Measurements from ENCODE around the gene KLC1. TPM values are rescaled to one million over a fixed set of nuclear protein-coding genes. Genes with fewer than 3 reads are reported as not detected.

Gene KLC1
- total and polyA plus RNA-seq, 2 of the 13 experiments (the other 11 are each of a cell fraction or from before 2014, with no cell fraction given), result 53.2 to 63.5 TPM

- FAIRE-seq (no peak), ATAC-seq (peak; percentile 5; the same call in 2 of the 3 replicates), DNase-seq (ENCODE audit: low spot score) (no peak)
- H3K27me3 ChIP-seq (ENCODE audit: control insufficient read depth in 1 of 2, insufficient read depth in 2 of 2, low read length in 2 of 2), result no peaks in the 10 kb centered on the region; a peak in 1 of 5 replicates
- WGBS (ENCODE audit: low lambda C conversion rate), result 99% methylated on average over 15 of the region's 41 CpGs
- H3K4me2 ChIP-seq (ENCODE audit: low read depth, low read length), result no peak overlapping the region
- in situ Hi-C loops (cut with HindIII; ENCODE audit: extremely low pct_ligation_motif_present, low pct_unique_long_range_greater_than_20kb) (no loop called here), intact Hi-C loops (cut with micrococcal nuclease; ENCODE audit: unreplicated experiment) (no loop called here)
- H3K9me3 ChIP-seq (ENCODE audit: low read length), result no peaks in the 10 kb centered on the region
- H3K4me1 ChIP-seq (ENCODE audit: insufficient read depth, low read length), result no peaks in the 10 kb centered on the region
- H3K4me3 ChIP-seq (replicated peaks in 1 of 3; ENCODE audit: insufficient read depth in 1 of 3, low read depth in 2 of 3, low read length in 3 of 3), result no peak overlapping the region
- CTCF ChIA-PET (ENCODE audit: low intra/inter-chr PET ratio, low total read pairs), result no interaction called here
- H3K79me2 ChIP-seq (ENCODE audit: insufficient read depth, low read length), result no peaks in the 10 kb centered on the region
- POLR2A ChIA-PET, result no interaction called here
- TF ChIP-seq ZNF17 (CRISPR knock-in tag; IDR thresholded peaks at IDR 0.05), result no peak
- 0 out of 2 replicates have a peak, but pooled peaks have one; percentile 23 for TF ChIP-seq RBFOX2 (IDR thresholded peaks at IDR 0.05; ENCODE audit: low read depth, low read length)
- TF ChIP-seq GATA4 (IDR thresholded peaks at IDR 0.05; ENCODE audit: borderline replicate concordance, low read depth), result no peak
- no peak for TF ChIP-seq TCF7 (IDR thresholded peaks at IDR 0.05; ENCODE audit: low read depth)
- no peak for TF ChIP-seq NFE2 (CRISPR knock-in tag; IDR thresholded peaks at IDR 0.05)
- TF ChIP-seq HOXD1 (CRISPR knock-in tag; IDR thresholded peaks at IDR 0.05), result no peak
- no peak for TF ChIP-seq TFDP1 (CRISPR knock-in tag; IDR thresholded peaks at IDR 0.05; ENCODE audit: borderline replicate concordance)
- no peak for TF ChIP-seq ZNF136 (CRISPR knock-in tag; IDR thresholded peaks at IDR 0.05; ENCODE audit: low read depth)
- TF ChIP-seq, protein P1, sequence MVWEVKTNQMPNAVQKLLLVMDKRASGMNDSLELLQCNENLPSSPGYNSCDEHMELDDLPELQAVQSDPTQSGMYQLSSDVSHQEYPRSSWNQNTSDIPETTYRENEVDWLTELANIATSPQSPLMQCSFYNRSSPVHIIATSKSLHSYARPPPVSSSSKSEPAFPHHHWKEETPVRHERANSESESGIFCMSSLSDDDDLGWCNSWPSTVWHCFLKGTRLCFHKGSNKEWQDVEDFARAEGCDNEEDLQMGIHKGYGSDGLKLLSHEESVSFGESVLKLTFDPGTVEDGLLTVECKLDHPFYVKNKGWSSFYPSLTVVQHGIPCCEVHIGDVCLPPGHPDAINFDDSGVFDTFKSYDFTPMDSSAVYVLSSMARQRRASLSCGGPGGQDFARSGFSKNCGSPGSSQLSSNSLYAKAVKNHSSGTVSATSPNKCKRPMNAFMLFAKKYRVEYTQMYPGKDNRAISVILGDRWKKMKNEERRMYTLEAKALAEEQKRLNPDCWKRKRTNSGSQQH (CRISPR knock-in tag; IDR thresholded peaks at IDR 0.05; ENCODE audit: low read depth), result no peak
- TF ChIP-seq, protein P2, sequence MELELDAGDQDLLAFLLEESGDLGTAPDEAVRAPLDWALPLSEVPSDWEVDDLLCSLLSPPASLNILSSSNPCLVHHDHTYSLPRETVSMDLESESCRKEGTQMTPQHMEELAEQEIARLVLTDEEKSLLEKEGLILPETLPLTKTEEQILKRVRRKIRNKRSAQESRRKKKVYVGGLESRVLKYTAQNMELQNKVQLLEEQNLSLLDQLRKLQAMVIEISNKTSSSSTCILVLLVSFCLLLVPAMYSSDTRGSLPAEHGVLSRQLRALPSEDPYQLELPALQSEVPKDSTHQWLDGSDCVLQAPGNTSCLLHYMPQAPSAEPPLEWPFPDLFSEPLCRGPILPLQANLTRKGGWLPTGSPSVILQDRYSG (CRISPR knock-in tag; IDR thresholded peaks at IDR 0.05), result no peak
- TF ChIP-seq SRSF1 (optimal IDR thresholded peaks at IDR 0.05; ENCODE audit: low read depth, low read length), result no peak
- TF ChIP-seq AGO2 (optimal IDR thresholded peaks at IDR 0.05; ENCODE audit: low read depth, low read length), result peak; percentile 81
- TF ChIP-seq, protein P3, sequence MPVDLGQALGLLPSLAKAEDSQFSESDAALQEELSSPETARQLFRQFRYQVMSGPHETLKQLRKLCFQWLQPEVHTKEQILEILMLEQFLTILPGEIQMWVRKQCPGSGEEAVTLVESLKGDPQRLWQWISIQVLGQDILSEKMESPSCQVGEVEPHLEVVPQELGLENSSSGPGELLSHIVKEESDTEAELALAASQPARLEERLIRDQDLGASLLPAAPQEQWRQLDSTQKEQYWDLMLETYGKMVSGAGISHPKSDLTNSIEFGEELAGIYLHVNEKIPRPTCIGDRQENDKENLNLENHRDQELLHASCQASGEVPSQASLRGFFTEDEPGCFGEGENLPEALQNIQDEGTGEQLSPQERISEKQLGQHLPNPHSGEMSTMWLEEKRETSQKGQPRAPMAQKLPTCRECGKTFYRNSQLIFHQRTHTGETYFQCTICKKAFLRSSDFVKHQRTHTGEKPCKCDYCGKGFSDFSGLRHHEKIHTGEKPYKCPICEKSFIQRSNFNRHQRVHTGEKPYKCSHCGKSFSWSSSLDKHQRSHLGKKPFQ (CRISPR knock-in tag; IDR thresholded peaks at IDR 0.05; ENCODE audit: insufficient replicate concordance), result no peak
- TF ChIP-seq CBFB (CRISPR knock-in tag; IDR thresholded peaks at IDR 0.05), result no peak
- no peak for TF ChIP-seq KLF9 (CRISPR knock-in tag; IDR thresholded peaks at IDR 0.05; ENCODE audit: low read depth)
- no peak overlapping the region for H3K27ac ChIP-seq (ENCODE audit: extremely low read length, insufficient read depth, low read length)
- no peak overlapping the region for H2AFZ ChIP-seq (ENCODE audit: low read length)
- H3K36me3 ChIP-seq (replicated peaks in 1 of 2; ENCODE audit: control insufficient read depth in 1 of 2, insufficient read depth in 2 of 2, low read length in 2 of 2), result peaks cover 7 to 42% of the 10 kb centered on the region in 2 experiments; a peak in 3 of 5 replicates
- H4K20me1 ChIP-seq (ENCODE audit: insufficient read depth, low read length), result no peaks in the 10 kb centered on the region
- H3K9ac ChIP-seq (ENCODE audit: insufficient read depth, low read depth, low read length), result no peak overlapping the region
- no TSS peak for BruUV-seq (replicated peaks)
Observed at GRCh38 chr14:103706551-103707328, 77.7 kb downstream of the KLC1 start.

All from HepG2 (cell line).